ENCODE results near the gene MSI2. TPM values are rescaled to one million over a fixed set of nuclear protein-coding genes. Genes with fewer than 3 reads are reported as not detected.

MSI2 gene
- total and polyA plus RNA-seq, 2 donors = 19.0 to 43.4 TPM

GRCh38 chr17:57464191-57464864 is 208.0 kb downstream of the MSI2 start:
- H3K27ac ChIP-seq (ENCODE audit: low read depth) = no peak overlapping the region
- no peaks in the 10 kb centered on the region for H3K36me3 ChIP-seq (ENCODE audit: insufficient read depth)
- H3K4me3 ChIP-seq (ENCODE audit: low read depth, low read length) = no peak overlapping the region
- no peaks in the 10 kb centered on the region for H3K4me1 ChIP-seq (ENCODE audit: insufficient read depth)
- WGBS = 93% methylated on average over 11 of the region's 11 CpGs
- no peak for DNase-seq (ENCODE audit: extremely low spot score)

GRCh38 chr17:57465610-57466009 is 209.3 kb downstream of the MSI2 start:
- H3K27ac ChIP-seq (ENCODE audit: low read depth) = no peak overlapping the region
- no peak for DNase-seq (ENCODE audit: extremely low spot score)
- 68% methylated on average over 5 of the region's 5 CpGs for WGBS
- H3K4me1 ChIP-seq (ENCODE audit: insufficient read depth) = no peaks in the 10 kb centered on the region
- H3K4me3 ChIP-seq (ENCODE audit: low read depth, low read length) = no peak overlapping the region
- H3K36me3 ChIP-seq (ENCODE audit: insufficient read depth) = no peaks in the 10 kb centered on the region

GRCh38 chr17:57466017-57466471 is 209.7 kb downstream of the MSI2 start:
- no peak for DNase-seq (ENCODE audit: extremely low spot score)
- 80% methylated on average over 10 of the region's 10 CpGs for WGBS
- Histone ChIP-seq H3K4me3 (ENCODE audit: low read depth, low read length) (no peak overlapping the region), H3K36me3 (ENCODE audit: insufficient read depth) (no peaks in the 10 kb centered on the region), H3K4me1 (ENCODE audit: insufficient read depth) (no peaks in the 10 kb centered on the region), H3K27ac (ENCODE audit: low read depth) (no peak overlapping the region)

- WGBS = 89% methylated on average over 1 of the region's 1 CpG
- H3K4me1 ChIP-seq (ENCODE audit: insufficient read depth) = no peaks in the 10 kb centered on the region
- no peak overlapping the region for H3K27ac ChIP-seq (ENCODE audit: low read depth)
- no peaks in the 10 kb centered on the region for H3K36me3 ChIP-seq (ENCODE audit: insufficient read depth)
- DNase-seq (ENCODE audit: extremely low spot score) = no peak
- H3K4me3 ChIP-seq (ENCODE audit: low read depth, low read length) = no peak overlapping the region
Measured at GRCh38 chr17:57466521-57466920, 210.2 kb downstream of the MSI2 start.

- no peak overlapping the region for H3K27ac ChIP-seq (ENCODE audit: low read depth)
- no peak overlapping the region for H3K4me3 ChIP-seq (ENCODE audit: low read depth, low read length)
- no peak for DNase-seq (ENCODE audit: extremely low spot score)
- H3K36me3 ChIP-seq (ENCODE audit: insufficient read depth) = no peaks in the 10 kb centered on the region
- 97% methylated on average over 4 of the region's 4 CpGs for WGBS
- no peaks in the 10 kb centered on the region for H3K4me1 ChIP-seq (ENCODE audit: insufficient read depth)
Measured at GRCh38 chr17:57467226-57467625, 210.9 kb downstream of the MSI2 start.

GRCh38 chr17:57467801-57468200 is 211.5 kb downstream of the MSI2 start:
- DNase-seq (ENCODE audit: extremely low spot score) = no peak

GRCh38 chr17:57468932-57469775 is 212.8 kb downstream of the MSI2 start:
- no peaks in the 10 kb centered on the region for H3K4me1 ChIP-seq (ENCODE audit: insufficient read depth)
- 95% methylated on average over 9 of the region's 9 CpGs for WGBS
- no peaks in the 10 kb centered on the region for H3K36me3 ChIP-seq (ENCODE audit: insufficient read depth)
- DNase-seq (ENCODE audit: extremely low spot score) = no peak
- no peak overlapping the region for H3K27ac ChIP-seq (ENCODE audit: low read depth)
- no peak overlapping the region for H3K4me3 ChIP-seq (ENCODE audit: low read depth, low read length)

More at GRCh38 chr17:57467801-57468200, 211.5 kb downstream of the MSI2 start:
- Histone ChIP-seq H3K4me3 (ENCODE audit: low read depth, low read length) (no peak overlapping the region), H3K36me3 (ENCODE audit: insufficient read depth) (no peaks in the 10 kb centered on the region), H3K27ac (ENCODE audit: low read depth) (no peak overlapping the region), H3K4me1 (ENCODE audit: insufficient read depth) (no peaks in the 10 kb centered on the region)
- WGBS = 93% methylated on average over 5 of the region's 5 CpGs

GRCh38 chr17:57470906-57471305 is 214.6 kb downstream of the MSI2 start:
- DNase-seq (ENCODE audit: extremely low spot score) = no peak
- Histone ChIP-seq H3K36me3 (ENCODE audit: insufficient read depth) (no peaks in the 10 kb centered on the region), H3K4me1 (ENCODE audit: insufficient read depth) (no peaks in the 10 kb centered on the region), H3K4me3 (ENCODE audit: low read depth, low read length) (no peak overlapping the region), H3K27ac (ENCODE audit: low read depth) (no peak overlapping the region)
- 83% methylated on average over 3 of the region's 3 CpGs for WGBS

GRCh38 chr17:57471868-57472368 is 215.6 kb downstream of the MSI2 start:
- WGBS = 89% methylated on average over 8 of the region's 8 CpGs

GRCh38 chr17:57475796-57476195 is 219.5 kb downstream of the MSI2 start:
- H3K4me1 ChIP-seq (ENCODE audit: insufficient read depth) = peaks cover 3% of the 10 kb centered on the region
- H3K4me3 ChIP-seq (ENCODE audit: low read depth, low read length) = no peak overlapping the region
- WGBS = 92% methylated on average over 6 of the region's 6 CpGs
- no peaks in the 10 kb centered on the region for H3K36me3 ChIP-seq (ENCODE audit: insufficient read depth)
- no peak overlapping the region for H3K27ac ChIP-seq (ENCODE audit: low read depth)
- DNase-seq (ENCODE audit: extremely low spot score) = no peak

More at GRCh38 chr17:57471868-57472368, 215.6 kb downstream of the MSI2 start:
- no peaks in the 10 kb centered on the region for H3K36me3 ChIP-seq (ENCODE audit: insufficient read depth)
- H3K4me1 ChIP-seq (ENCODE audit: insufficient read depth) = no peaks in the 10 kb centered on the region
- no peak overlapping the region for H3K4me3 ChIP-seq (ENCODE audit: low read depth, low read length)
- no peak overlapping the region for H3K27ac ChIP-seq (ENCODE audit: low read depth)
- no peak for DNase-seq (ENCODE audit: extremely low spot score)

- Histone ChIP-seq H3K4me3 (ENCODE audit: low read depth, low read length) (no peak overlapping the region), H3K36me3 (ENCODE audit: insufficient read depth) (no peaks in the 10 kb centered on the region), H3K4me1 (ENCODE audit: insufficient read depth) (peaks cover 3% of the 10 kb centered on the region), H3K27ac (ENCODE audit: low read depth) (no peak overlapping the region)
- WGBS = 77% methylated on average over 9 of the region's 9 CpGs
- no peak for DNase-seq (ENCODE audit: extremely low spot score)
Measured at GRCh38 chr17:57477522-57478362, 221.4 kb downstream of the MSI2 start.

GRCh38 chr17:57478478-57479250 is 222.3 kb downstream of the MSI2 start:
- no peak for DNase-seq (ENCODE audit: extremely low spot score)
- Histone ChIP-seq H3K36me3 (ENCODE audit: insufficient read depth) (no peaks in the 10 kb centered on the region), H3K27ac (ENCODE audit: low read depth) (no peak overlapping the region), H3K4me3 (ENCODE audit: low read depth, low read length) (no peak overlapping the region), H3K4me1 (ENCODE audit: insufficient read depth) (peaks cover 3% of the 10 kb centered on the region)
- WGBS = 73% methylated on average over 8 of the region's 8 CpGs
